T-cell (primary cell): ENCODE measurements around the gene FOXO3. TPM values are rescaled to one million over a fixed set of nuclear protein-coding genes. Genes with fewer than 3 reads are reported as not detected.
"Not testable (repeated sequence)": the region's sequence is repeated elsewhere in the genome, so short reads cannot be mapped to it uniquely, and the experiment has no call there.

ENCODE experiments used
- ATAC-seq, 4 experiments: fragments of 200-7000 bp in 3 of 4; fragments of 150-1000 bp in 1 of 4; cut with Tn5 transposase; replicated peaks in 1 of 4; 1 replicate in 3 of 4; 2 replicates in 1 of 4; pipeline ENCODE4 v1.10.0; 2021; ENCODE audit warnings: moderate library complexity in 3 of 4, mild to moderate bottlenecking in 2 of 4, moderate number of reproducible peaks in 1 of 4
- CTCF ChIA-PET, 2 donors: fragments of 300-600 bp; sonication (Branson Sonifier 250); formaldehyde crosslinking; loops; one replicate each; lab custom pipeline; 2022; ENCODE audit warnings: antibody characterized with exemption in 2 of 2; lab: Charles Lee
- POLR2A ChIA-PET, 2 donors: fragments of 300-600 bp; sonication (Branson Sonifier 250); formaldehyde crosslinking; loops; one replicate each; lab custom pipeline; 2022; ENCODE audit warnings: antibody characterized with exemption in 2 of 2; lab: Charles Lee
- DNase-seq, 35 experiments: peaks; one replicate each; pipeline versions ENCODE4 v3.0.0 to v3.0.0-alpha.2; 2013 to 2023
- H3K27ac ChIP-seq: one replicate; pipeline ENCODE4 v1.5.1; 2013; ENCODE audit warnings: low read length
- H3K27me3 ChIP-seq, 2 experiments: replicated peaks in 1 of 2; 1 replicate in 1 of 2; 2 replicates in 1 of 2; pipeline versions ENCODE4 v1.6.1 to v1.7.0; 2013; ENCODE audit warnings: low read length in 1 of 2, mixed read lengths in 1 of 2; ENCODE audit not compliant: control insufficient read depth in 2 of 2, insufficient read depth in 2 of 2; ENCODE audit errors: extremely low read depth in 1 of 2
- H3K36me3 ChIP-seq, 2 donors: 1 replicate in 1 of 2; 2 replicates in 1 of 2; pipeline versions ENCODE4 v1.6.1 to v1.7.0; 2013; ENCODE audit warnings: low read length in 1 of 2; ENCODE audit not compliant: control insufficient read depth in 2 of 2, insufficient read depth in 1 of 2; ENCODE audit errors: extremely low read depth in 1 of 2
- H3K4me1 ChIP-seq, 2 experiments: 1 replicate in 1 of 2; 2 replicates in 1 of 2; pipeline versions ENCODE4 v1.6.1 to v1.7.0; 2013; ENCODE audit warnings: low read length in 2 of 2, mixed read lengths in 1 of 2; ENCODE audit not compliant: insufficient read depth in 2 of 2, control insufficient read depth in 1 of 2; ENCODE audit errors: extremely low read depth in 1 of 2
- H3K4me3 ChIP-seq, 2 donors: 1 replicate in 1 of 2; 2 replicates in 1 of 2; pipeline versions ENCODE4 v1.5.1 to v1.7.0; 2013; ENCODE audit warnings: mild to moderate bottlenecking in 2 of 2, low read length in 1 of 2, moderate library complexity in 1 of 2; ENCODE audit not compliant: control insufficient read depth in 1 of 2; ENCODE audit errors: extremely low read depth in 1 of 2
- H3K9me3 ChIP-seq: 2 replicates; pipeline ENCODE4 v1.7.0; 2013
- H3K27ac Mint-ChIP-seq, 2 donors: one replicate each; pipeline ENCODE4 v1.8.0; 2020 to 2021; ENCODE audit warnings: mild to moderate bottlenecking in 2 of 2, mixed read lengths in 2 of 2
- H3K27me3 Mint-ChIP-seq, 2 donors: one replicate each; pipeline ENCODE4 v1.8.0; 2021 to 2022; ENCODE audit warnings: mixed read lengths in 2 of 2
- H3K36me3 Mint-ChIP-seq: one replicate; pipeline ENCODE4 v1.8.0; 2021; ENCODE audit warnings: mixed read lengths
- H3K4me1 Mint-ChIP-seq, 3 donors: one replicate each; pipeline ENCODE4 v1.8.0; 2020 to 2022; ENCODE audit warnings: mixed read lengths in 3 of 3, mild to moderate bottlenecking in 1 of 3
- H3K4me3 Mint-ChIP-seq, 3 donors: one replicate each; pipeline ENCODE4 v1.8.0; 2020 to 2022; ENCODE audit warnings: mild to moderate bottlenecking in 3 of 3, mixed read lengths in 3 of 3, moderate library complexity in 3 of 3
- H3K9me3 Mint-ChIP-seq, 3 donors: one replicate each; pipeline ENCODE4 v1.8.0; 2020 to 2022; ENCODE audit warnings: mixed read lengths in 3 of 3
- WGBS: methylation state at CpG from one replicate; pipeline ENCODE4 v1.1.5; 2013; ENCODE audit warnings: missing lambda C conversion rate; ENCODE audit not compliant: insufficient coverage; 5-methylcytosine and 5-hydroxymethylcytosine counted together
- total RNA-seq, 35 experiments: library from RNA in 6 of 35; stranded (reverse) in 6 of 35; fragments of 120-200 nt in 1 of 35; gene quantifications; one replicate each; pipeline versions ENCODE4 v1.2.1 to v1.2.4 and lab custom pipeline; 2013 to 2026

The FOXO3 gene
- total RNA-seq, 5 donors from 2014 or later (not counting 1 experiment from before 2014, with no cell fraction given), result 21.5 to 26.2 (median 22.2) TPM

- H3K36me3 Mint-ChIP-seq, result peaks cover 8% of the 10 kb centered on the region
- WGBS, result 1% methylated on average over 85 of the region's 105 CpGs
- peak overlapping the region; percentile 87 to 96 (median 95) for H3K4me3 Mint-ChIP-seq
- POLR2A ChIA-PET, result interaction anchor here (0.6 to 1.6 kb wide), 8 partner anchors 8 to 885 kb away, joined by 3 to 9 read pairs (median 4); partner anchors contain the start of genes ARMC2 (in 2 of the 2), CD164 (in 1 of the 2), CEP57L1 (in 1 of the 2) and SESN1 (in 1 of the 2)
- Histone ChIP-seq H3K4me3 (peak overlapping the region; percentile 61 to 97), H3K4me1 (peaks cover 5 to 20% of the 10 kb centered on the region in 2 experiments), H3K27ac (peak overlapping the region; percentile 99), H3K9me3 (no peaks in the 10 kb centered on the region), H3K27me3 (peaks cover 0 to 5% of the 10 kb centered on the region in 2 experiments), H3K36me3 (peaks cover 0 to 9% of the 10 kb centered on the region in 2 donors)
- H3K9me3 Mint-ChIP-seq, result no peaks in the 10 kb centered on the region
- H3K27me3 Mint-ChIP-seq, result no peaks in the 10 kb centered on the region
- H3K27ac Mint-ChIP-seq, result peak overlapping the region; percentile 94 to 97
- peaks cover 11 to 21% (median 16%) of the 10 kb centered on the region in 3 donors for H3K4me1 Mint-ChIP-seq
- ATAC-seq, result peak; percentile 48 to 56 (median 52)
- DNase-seq, result peak; percentile 56 to 91 (median 82)
- CTCF ChIA-PET, result interaction anchor here (0.6 to 1.5 kb wide), 10 partner anchors 15 to 630 kb away, joined by 3 to 11 read pairs (median 3); partner anchors contain the start of gene SNX3 (in 1 of the 2)
Measured at GRCh38 chr6:108557494-108558371, 3.0 kb upstream of the FOXO3 start.

DNA sequence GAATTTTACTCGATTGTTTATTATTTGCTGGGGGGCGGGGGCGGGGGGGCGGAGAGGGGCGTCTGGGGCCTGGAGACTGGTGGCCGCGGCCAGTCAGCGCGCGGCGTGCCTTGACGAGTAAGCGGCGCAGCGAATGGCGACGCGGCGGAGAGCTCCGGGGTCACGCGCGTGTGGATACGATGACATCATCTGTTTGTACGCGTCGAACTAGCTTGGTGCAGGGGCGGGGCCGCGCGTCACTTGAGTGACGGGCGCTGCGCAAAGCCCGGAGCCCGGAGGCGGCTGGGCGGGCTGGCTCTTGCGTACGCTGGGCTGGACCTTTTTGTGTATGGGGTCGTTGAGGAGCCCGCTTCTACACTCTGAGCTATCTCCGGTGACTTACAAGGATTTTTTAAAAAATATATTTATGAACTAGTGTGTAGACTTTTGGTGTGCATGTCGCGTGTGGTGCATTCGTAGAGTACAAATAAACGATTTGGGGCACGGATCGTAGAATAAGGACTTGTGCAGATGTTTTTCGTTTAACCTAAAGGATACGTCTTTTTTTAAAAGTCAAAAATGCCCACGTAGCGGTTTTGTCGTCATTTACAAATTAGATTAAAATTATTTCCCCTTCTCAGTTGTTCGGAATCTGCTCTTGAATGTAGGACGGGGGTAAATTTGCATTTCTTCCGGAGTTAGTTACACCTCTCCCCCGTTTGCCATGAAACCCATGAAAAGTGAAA is 2.2 kb upstream of the FOXO3 start:
- Histone ChIP-seq H3K36me3 (peaks cover 0 to 9% of the 10 kb centered on the region in 2 donors), H3K4me1 (peaks cover 6 to 21% of the 10 kb centered on the region in 2 experiments), H3K27ac (peak overlapping the region; percentile 99), H3K4me3 (peak overlapping the region; percentile 88 to 97), H3K27me3 (peaks cover 0 to 5% of the 10 kb centered on the region in 2 experiments), H3K9me3 (no peaks in the 10 kb centered on the region)
- POLR2A ChIA-PET, result interaction anchor here (0.6 to 1.6 kb wide), 13 partner anchors 17 to 884 kb away, joined by 3 to 9 read pairs (median 3); partner anchors contain the start of genes ARMC2 (in 2 of the 2), CD164 (in 1 of the 2), CEP57L1 (in 1 of the 2) and SESN1 (in 1 of the 2)
- DNase-seq (peak; percentile 91 to 100 (median 97)), ATAC-seq (peak; percentile 70 to 76 (median 72))
- peaks cover 19 to 29% (median 24%) of the 10 kb centered on the region in 3 donors for H3K4me1 Mint-ChIP-seq
- CTCF ChIA-PET, result interaction anchor here in 1 of 2 donors (0.7 to 1.5 kb wide), 8 partner anchors 16 to 534 kb away, joined by 3 to 11 read pairs (median 3); partner anchors contain the start of gene SNX3
- H3K4me3 Mint-ChIP-seq, result peak overlapping the region; percentile 87 to 96 (median 95)
- no peaks in the 10 kb centered on the region for H3K9me3 Mint-ChIP-seq
- H3K27me3 Mint-ChIP-seq, result no peaks in the 10 kb centered on the region
- WGBS, result 0% methylated on average over 48 of the region's 58 CpGs
- H3K27ac Mint-ChIP-seq, result peak overlapping the region; percentile 94 to 97
- H3K36me3 Mint-ChIP-seq, result peaks cover 11% of the 10 kb centered on the region

DNA sequence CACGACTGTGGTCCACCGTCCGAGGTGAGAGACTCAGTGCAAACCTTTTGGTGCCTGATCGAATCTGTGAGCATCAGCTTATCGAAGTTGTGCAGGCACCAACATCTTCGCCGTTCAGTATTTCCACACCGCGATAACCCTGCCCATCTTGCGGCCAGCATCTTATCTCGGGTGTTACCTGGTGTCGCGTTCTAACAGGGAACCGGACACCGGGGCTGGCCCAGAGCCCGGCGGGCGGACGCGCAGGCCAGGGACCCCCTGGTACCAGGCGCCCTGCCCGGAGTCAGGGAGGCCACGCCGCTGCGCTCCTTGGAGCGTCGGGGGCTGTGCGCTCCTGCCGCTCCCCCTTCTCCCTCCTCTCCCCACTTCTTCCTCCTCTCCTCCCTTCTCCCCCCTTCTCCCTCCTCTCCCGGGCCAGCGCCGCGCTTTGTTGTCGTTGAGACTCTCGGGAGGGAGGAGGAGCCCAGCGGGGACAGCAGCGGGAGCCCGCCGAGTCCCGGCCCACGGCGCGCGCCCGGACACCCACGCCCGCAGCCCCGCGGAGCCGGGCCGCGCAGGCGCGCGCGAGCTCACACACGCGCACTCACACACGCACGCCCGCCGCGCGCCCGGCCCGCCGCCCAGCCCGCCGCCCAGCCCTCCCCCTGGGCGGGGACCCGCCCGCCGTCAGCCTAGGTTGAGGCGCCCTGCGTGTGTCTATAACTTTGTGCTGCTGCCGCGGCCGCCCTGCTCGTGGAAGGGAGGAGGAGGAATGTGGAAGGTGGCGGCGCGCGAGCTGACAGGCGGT is 1.4 kb upstream of the FOXO3 start:
- ATAC-seq (peak; percentile 63 to 67 (median 65)), DNase-seq (peak; percentile 75 to 96 (median 88))
- CTCF ChIA-PET, result interaction anchor here in 1 of 2 donors (0.7 to 1.5 kb wide), 5 partner anchors 17 to 952 kb away, joined by 3 to 4 read pairs (median 4); partner anchors contain the start of gene SNX3
- Histone ChIP-seq H3K4me3 (peak overlapping the region; percentile 96 to 97), H3K4me1 (peaks cover 10 to 22% of the 10 kb centered on the region in 2 experiments), H3K27me3 (peaks cover 0 to 5% of the 10 kb centered on the region in 2 experiments), H3K9me3 (no peaks in the 10 kb centered on the region), H3K27ac (peak overlapping the region; percentile 99), H3K36me3 (peaks cover 0 to 9% of the 10 kb centered on the region in 2 donors)
- Mint-ChIP-seq H3K27me3 (no peaks in the 10 kb centered on the region), H3K9me3 (no peaks in the 10 kb centered on the region), H3K36me3 (peaks cover 11% of the 10 kb centered on the region), H3K4me3 (peak overlapping the region; percentile 87 to 96 (median 95)), H3K4me1 (peaks cover 25 to 35% (median 30%) of the 10 kb centered on the region in 3 donors), H3K27ac (peak overlapping the region; percentile 94 to 97)
- 0% methylated on average over 51 of the region's 84 CpGs for WGBS
- POLR2A ChIA-PET, result interaction anchor here (0.7 to 1.6 kb wide), 10 partner anchors 16 to 822 kb away, joined by 3 to 9 read pairs (median 3); partner anchors contain the start of genes CEP57L1 (in 1 of the 2) and SESN1 (in 1 of the 2)

- under 1% methylated on average over 55 of the region's 64 CpGs for WGBS
- ATAC-seq (peak in 3 of 4 experiments; percentile 1 to 2 (median 2)), DNase-seq (peak in 4 of 35 experiments; percentile 7 to 33 (median 22))
- Mint-ChIP-seq H3K27me3 (no peaks in the 10 kb centered on the region), H3K4me1 (peaks cover 32 to 42% (median 37%) of the 10 kb centered on the region in 3 donors), H3K9me3 (no peaks in the 10 kb centered on the region), H3K4me3 (peak overlapping the region; percentile 87 to 89 (median 87)), H3K27ac (peak overlapping the region; percentile 85 to 88), H3K36me3 (peaks cover 11% of the 10 kb centered on the region)
- Histone ChIP-seq H3K36me3 (peaks cover 0 to 9% of the 10 kb centered on the region in 2 donors), H3K9me3 (no peaks in the 10 kb centered on the region), H3K27ac (peak overlapping the region; percentile 80), H3K27me3 (peaks cover 0 to 5% of the 10 kb centered on the region in 2 experiments), H3K4me3 (peak overlapping the region; percentile 96 to 97), H3K4me1 (peaks cover 17 to 24% of the 10 kb centered on the region in 2 experiments)
- CTCF ChIA-PET, result interaction anchor here in 1 of 2 donors (0.7 to 1.0 kb wide), 3 partner anchors 16 to 952 kb away, joined by 3 to 4 read pairs (median 4); partner anchors contain the start of gene SNX3
- POLR2A ChIA-PET, result interaction anchor here in 1 of 2 donors (0.7 to 1.0 kb wide), 3 partner anchors 92 to 738 kb away, joined by 3 to 4 read pairs (median 4); no protein-coding TSS in a partner anchor
Measured at GRCh38 chr6:108559884-108560462, 744 bp upstream of the FOXO3 start.

- H3K9me3 Mint-ChIP-seq, ATAC-seq, POLR2A ChIA-PET, H3K27ac ChIP-seq, H3K27me3 Mint-ChIP-seq, H3K36me3 ChIP-seq, DNase-seq, H3K9me3 ChIP-seq, H3K27me3 ChIP-seq, H3K27ac Mint-ChIP-seq, CTCF ChIA-PET: not testable (repeated sequence)
- Mint-ChIP-seq H3K36me3 (peaks cover 11% of the 10 kb centered on the region), H3K4me1 (peaks cover 45 to 55% (median 50%) of the 10 kb centered on the region in 3 donors), H3K4me3 (peak overlapping the region in 1 of 3 donors; percentile 87)
- Histone ChIP-seq H3K4me3 (peak overlapping the region in 1 of 2 donors; percentile 41), H3K4me1 (peaks cover 28 to 30% of the 10 kb centered on the region in 2 experiments)
- 46% methylated on average over 7 of the region's 40 CpGs for WGBS
Measured at GRCh38 chr6:108561309-108561647, 561 bp downstream of the FOXO3 start.
